Lung (tissue), 12 donors: Measurements from ENCODE around the gene TP53BP2. TPM values are rescaled to one million over a fixed set of nuclear protein-coding genes. Genes with fewer than 3 reads are reported as not detected.
"Not testable (repeated sequence)": the region's sequence is repeated elsewhere in the genome, so short reads cannot be mapped to it uniquely, and the experiment has no call there.

Experiments
- ATAC-seq: fragments of 200-7000 bp; cut with Tn5 transposase; one replicate; pipeline ENCODE4 v1.9.1; 2020; ENCODE audit warnings: moderate number of reproducible peaks; ENCODE audit not compliant: insufficient read depth, low FRiP score
- DNase-seq, 3 donors: peaks; one replicate each; pipeline ENCODE4 v3.0.0-alpha.2; 2013 to 2017
- H3K27ac ChIP-seq, 2 donors: one replicate each; pipeline ENCODE4 v1.5.1; 2013; ENCODE audit warnings: mild to moderate bottlenecking in 2 of 2, moderate library complexity in 2 of 2, control low read depth in 1 of 2, inconsistent platforms in 1 of 2, low read depth in 1 of 2, low read length in 1 of 2
- H3K27me3 ChIP-seq, 3 donors: one replicate each; pipeline ENCODE4 v1.5.1; 2013; ENCODE audit warnings: low read length in 2 of 3; ENCODE audit not compliant: control insufficient read depth in 3 of 3, insufficient read depth in 3 of 3
- H3K36me3 ChIP-seq, 4 donors: one replicate each; pipeline ENCODE4 v1.5.1; 2013; ENCODE audit warnings: low read length in 4 of 4, mild to moderate bottlenecking in 1 of 4, moderate library complexity in 1 of 4; ENCODE audit not compliant: control insufficient read depth in 4 of 4, insufficient read depth in 4 of 4
- H3K4me1 ChIP-seq, 5 donors: one replicate each; pipeline ENCODE4 v1.5.1; 2013; ENCODE audit warnings: low read length in 5 of 5, mild to moderate bottlenecking in 2 of 5, moderate library complexity in 1 of 5; ENCODE audit not compliant: control insufficient read depth in 5 of 5, insufficient read depth in 5 of 5
- H3K4me3 ChIP-seq: one replicate; pipeline ENCODE4 v1.5.1; 2013; ENCODE audit warnings: mild to moderate bottlenecking, control low read depth, moderate library complexity
- H3K9ac ChIP-seq, 2 donors: one replicate each; pipeline ENCODE4 v1.5.1; 2013; ENCODE audit warnings: low read length in 2 of 2, control low read depth in 1 of 2; ENCODE audit not compliant: insufficient read depth in 1 of 2
- H3K9me3 ChIP-seq, 4 donors: one replicate each; pipeline ENCODE4 v1.5.1; 2013; ENCODE audit warnings: low read length in 3 of 4, mild to moderate bottlenecking in 1 of 4, moderate library complexity in 1 of 4; ENCODE audit not compliant: control insufficient read depth in 4 of 4, insufficient read depth in 3 of 4
- WGBS, 2 donors: extraction: QIAGEN DNeasy Blood & Tissue Kit; methylation state at CpG; one replicate each; pipeline ENCODE4 v1.1.7; 2013; 5-methylcytosine and 5-hydroxymethylcytosine counted together
- polyA plus RNA-seq, 2 donors: library from polyadenylated mRNA; stranded (reverse); fragments of 200-250 nt; gene quantifications; one replicate each; pipeline ENCODE4 v1.2.1, GENCODE V29; 2013
- total RNA-seq, 2 donors: library from RNA; depleted of rRNA in 1 of 2; stranded (reverse); fragments of >200 nt in 1 of 2; gene quantifications; one replicate each; pipeline ENCODE4 v1.2.1, GENCODE V29; 2014 to 2021
- TF ChIP-seq, protein P1 (sequence below): IDR thresholded peaks from 2 replicates; pipeline ENCODE4 v1.5.1; 2012; ENCODE audit warnings: mild to moderate bottlenecking; ENCODE audit errors: control extremely low read depth, extremely low read depth
- donor health status: control.
- donor health status: control.
- donor health status: Bipolar disorder and iron deficiency.
- donor health status: healthy.
- donor health status: DM: yes; HTN: yes; CAD: no.

Gene TP53BP2
- total and polyA plus RNA-seq, 4 donors = 11.5 to 94.2 (median 45.7) TPM

DNA sequence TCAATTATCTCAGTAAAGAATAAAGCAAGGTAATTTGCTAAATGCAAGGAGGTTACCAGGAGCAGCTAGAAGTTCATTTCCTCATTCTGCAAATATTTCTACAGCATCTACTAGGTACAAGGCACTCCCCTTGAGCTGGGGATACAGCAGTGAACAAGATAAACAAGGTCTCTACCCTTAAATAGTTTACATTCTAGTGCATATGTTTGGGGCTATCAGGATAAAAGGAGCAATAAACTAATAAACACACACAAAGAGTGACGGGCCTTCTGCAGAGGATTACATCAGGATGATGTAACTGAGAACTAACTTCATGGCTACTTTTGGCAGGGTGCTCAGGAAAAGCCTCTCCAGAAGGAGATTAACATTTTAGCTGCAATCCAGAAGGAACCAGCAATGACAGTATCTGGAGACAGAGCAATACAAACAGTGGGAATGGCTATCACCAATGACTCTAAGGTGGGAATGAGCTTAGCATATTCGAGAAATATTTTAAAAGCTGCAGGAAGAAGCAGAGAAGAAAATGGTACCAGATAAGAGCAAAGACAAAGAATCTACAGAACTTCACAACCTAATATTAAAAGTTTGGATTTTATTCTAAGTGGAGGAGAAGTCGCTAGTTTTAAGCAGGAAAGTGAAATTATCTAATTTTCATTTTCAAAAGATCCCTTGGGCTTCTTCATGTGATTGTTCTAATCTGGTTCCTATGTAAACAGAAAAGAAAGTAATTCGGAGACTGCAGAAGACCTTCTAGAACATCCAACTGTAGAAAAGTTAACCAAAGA, 25.8 kb downstream of the TP53BP2 start:
- TF ChIP-seq, protein P1, sequence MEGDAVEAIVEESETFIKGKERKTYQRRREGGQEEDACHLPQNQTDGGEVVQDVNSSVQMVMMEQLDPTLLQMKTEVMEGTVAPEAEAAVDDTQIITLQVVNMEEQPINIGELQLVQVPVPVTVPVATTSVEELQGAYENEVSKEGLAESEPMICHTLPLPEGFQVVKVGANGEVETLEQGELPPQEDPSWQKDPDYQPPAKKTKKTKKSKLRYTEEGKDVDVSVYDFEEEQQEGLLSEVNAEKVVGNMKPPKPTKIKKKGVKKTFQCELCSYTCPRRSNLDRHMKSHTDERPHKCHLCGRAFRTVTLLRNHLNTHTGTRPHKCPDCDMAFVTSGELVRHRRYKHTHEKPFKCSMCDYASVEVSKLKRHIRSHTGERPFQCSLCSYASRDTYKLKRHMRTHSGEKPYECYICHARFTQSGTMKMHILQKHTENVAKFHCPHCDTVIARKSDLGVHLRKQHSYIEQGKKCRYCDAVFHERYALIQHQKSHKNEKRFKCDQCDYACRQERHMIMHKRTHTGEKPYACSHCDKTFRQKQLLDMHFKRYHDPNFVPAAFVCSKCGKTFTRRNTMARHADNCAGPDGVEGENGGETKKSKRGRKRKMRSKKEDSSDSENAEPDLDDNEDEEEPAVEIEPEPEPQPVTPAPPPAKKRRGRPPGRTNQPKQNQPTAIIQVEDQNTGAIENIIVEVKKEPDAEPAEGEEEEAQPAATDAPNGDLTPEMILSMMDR = no peak
- peak overlapping the region in 1 of 2 donors; percentile 53 for H3K27ac ChIP-seq
- peaks cover 4 to 16% (median 6%) of the 10 kb centered on the region in 4 donors for H3K36me3 ChIP-seq
- H3K27me3 ChIP-seq = no peaks in the 10 kb centered on the region
- H3K4me1 ChIP-seq = peaks cover 0 to 9% (median 0%) of the 10 kb centered on the region in 5 donors
- no peak overlapping the region for H3K4me3 ChIP-seq
- H3K9me3 ChIP-seq = no peaks in the 10 kb centered on the region
- no peak overlapping the region for H3K9ac ChIP-seq
- WGBS, 2 donors = 67 to 71% methylated on average over 4 of the region's 4 CpGs
- peak in 2 of 3 donors; percentile 35 to 54 for DNase-seq
- ATAC-seq = peak; percentile 3

DNA sequence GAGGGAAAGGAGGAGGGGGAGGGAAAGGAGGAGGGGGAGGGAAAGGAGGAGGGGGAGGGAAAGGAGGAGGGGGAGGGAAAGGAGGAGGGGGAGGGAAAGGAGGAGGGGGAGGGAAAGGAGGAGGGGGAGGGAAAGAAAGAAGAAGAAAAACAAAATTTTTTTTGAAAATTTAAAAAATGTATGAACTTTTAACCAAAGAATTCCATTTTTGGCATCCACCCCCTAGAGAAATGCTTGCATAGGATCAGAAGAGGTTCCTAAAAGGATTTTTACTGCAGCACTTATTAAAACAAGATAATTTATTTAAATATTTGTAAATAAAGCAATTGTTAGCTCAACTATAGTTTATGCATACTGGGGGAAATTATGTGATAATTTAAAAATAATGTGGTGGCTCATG, 28.5 kb downstream of the TP53BP2 start:
- not testable (repeated sequence) for H3K9me3 ChIP-seq, H3K27ac ChIP-seq, ATAC-seq, H3K9ac ChIP-seq, H3K4me3 ChIP-seq, H3K4me1 ChIP-seq, H3K27me3 ChIP-seq
- peaks cover 9 to 26% (median 16%) of the 10 kb centered on the region in 4 donors for H3K36me3 ChIP-seq
- peak in 1 of 3 donors; percentile 56 for DNase-seq

DNA sequence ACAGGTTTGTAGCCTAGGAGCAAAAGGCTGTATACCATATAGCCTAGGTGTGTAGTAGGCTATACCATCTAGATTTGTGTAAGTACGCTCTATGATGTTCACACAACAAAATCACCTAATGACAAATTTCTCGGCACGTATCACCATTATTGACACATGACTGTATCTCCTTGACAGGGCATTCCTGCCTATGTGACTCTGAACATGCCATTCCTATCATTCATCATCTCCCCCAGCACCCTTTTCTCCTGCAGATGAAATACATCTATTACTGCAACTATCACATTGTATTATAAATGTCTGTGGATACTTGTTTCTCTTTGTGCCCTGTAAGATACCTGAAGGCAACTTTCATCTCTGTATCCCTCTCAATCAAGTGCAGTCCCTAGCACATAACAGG, 29.9 kb downstream of the TP53BP2 start:
- DNase-seq (no peak), ATAC-seq (peak; percentile 41)
- WGBS, 2 donors = 75 to 88% methylated on average over 3 of the region's 3 CpGs
- Histone ChIP-seq H3K36me3 (peaks cover 11 to 24% (median 16%) of the 10 kb centered on the region in 4 donors), H3K4me1 (peaks cover 0 to 6% (median 0%) of the 10 kb centered on the region in 5 donors), H3K4me3 (no peak overlapping the region), H3K9me3 (no peaks in the 10 kb centered on the region), H3K9ac (no peak overlapping the region), H3K27ac (no peak overlapping the region), H3K27me3 (no peaks in the 10 kb centered on the region)
- TF ChIP-seq, protein P1 = no peak

DNA sequence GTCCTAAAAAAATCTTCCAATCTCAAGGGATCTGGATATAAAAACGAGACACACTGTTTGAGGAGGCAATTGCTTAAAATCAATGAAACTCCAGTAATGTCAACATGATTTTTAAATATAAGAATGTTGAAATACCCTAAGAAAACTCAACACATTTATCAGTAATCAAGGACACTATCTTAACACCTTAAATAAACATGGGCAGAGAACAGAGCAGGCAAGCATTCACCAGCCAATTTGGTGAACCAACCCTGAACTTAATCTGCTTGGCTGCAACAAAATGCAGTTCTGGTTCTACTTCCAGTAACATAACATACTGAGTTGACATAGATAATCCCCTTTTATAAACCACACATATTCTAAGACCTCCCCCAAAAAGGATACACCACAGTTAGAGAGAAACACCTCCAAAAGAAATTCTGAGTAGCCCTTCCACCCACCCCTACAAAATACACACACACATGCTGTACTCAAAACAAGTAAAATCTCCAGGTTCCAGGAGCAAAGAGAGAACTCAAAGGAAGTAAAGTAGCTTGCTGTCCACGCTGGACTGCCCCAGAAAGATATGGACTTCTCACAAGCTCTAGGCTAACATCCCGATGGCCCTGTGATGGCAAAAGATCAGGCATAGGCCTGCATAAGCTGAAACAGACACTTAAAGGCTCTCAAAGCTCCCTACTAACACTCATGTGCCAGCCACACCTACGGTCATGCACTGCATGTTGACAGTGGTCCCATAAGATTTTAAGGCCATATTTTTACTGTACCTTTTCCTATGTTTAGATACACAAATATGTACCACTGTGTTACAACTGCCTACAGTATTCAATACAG, 30.5 kb downstream of the TP53BP2 start:
- ATAC-seq = no peak
- Histone ChIP-seq H3K27ac (peak overlapping the region in 1 of 2 donors; percentile 70), H3K4me3 (no peak overlapping the region), H3K4me1 (peaks cover 0 to 2% (median 0%) of the 10 kb centered on the region in 5 donors), H3K27me3 (no peaks in the 10 kb centered on the region), H3K36me3 (peaks cover 8 to 18% (median 14%) of the 10 kb centered on the region in 4 donors), H3K9me3 (no peaks in the 10 kb centered on the region), H3K9ac (no peak overlapping the region)
- TF ChIP-seq, protein P1 = no peak
- DNase-seq = no peak
- 58 to 82% methylated on average over 4 of the region's 4 CpGs for WGBS, 2 donors
